Thyroid gland (tissue), 4 donors: ENCODE measurements around the gene STRIT1.

Experiments used
- POLR2A ChIP-seq, 2 donors: fragments of 450-650 bp; IDR thresholded peaks; one replicate each; pipeline ENCODE4 v1.6.1; 2017; ENCODE audit warnings: antibody characterized with exemption in 2 of 2, mild to moderate bottlenecking in 2 of 2, moderate library complexity in 1 of 2
- TF ChIP-seq, protein P1 (sequence below), 6 experiments: fragments of 200-600 bp in 3 of 6; fragments of 450-650 bp in 3 of 6; sonication (generic) in 3 of 6; IDR thresholded peaks; one replicate each; pipeline ENCODE4 v1.5.1; 2016 to 2019; ENCODE audit warnings: antibody characterized with exemption in 6 of 6, mild to moderate bottlenecking in 2 of 6, inconsistent platforms in 1 of 6, moderate library complexity in 1 of 6

DNA sequence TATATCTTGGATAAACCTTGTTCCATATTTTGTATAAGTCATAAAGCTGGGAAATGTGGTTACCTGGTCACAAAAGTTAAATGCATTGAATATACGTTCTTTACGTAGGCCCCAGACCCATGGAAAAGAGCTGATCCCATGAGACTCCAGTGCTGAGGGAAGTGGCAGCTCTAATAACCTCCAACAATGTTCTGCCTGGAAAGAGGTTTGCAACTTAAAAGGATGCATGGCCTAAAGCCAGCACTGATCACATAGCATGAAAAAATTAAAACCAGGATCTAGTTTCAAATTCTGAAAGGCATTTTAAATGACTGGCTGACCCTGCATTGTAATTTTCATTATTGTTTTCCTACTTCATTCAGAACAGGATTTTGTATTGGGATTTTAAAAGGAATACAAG lies 27.9 kb upstream of the STRIT1 start:
- TF ChIP-seq, protein P1, sequence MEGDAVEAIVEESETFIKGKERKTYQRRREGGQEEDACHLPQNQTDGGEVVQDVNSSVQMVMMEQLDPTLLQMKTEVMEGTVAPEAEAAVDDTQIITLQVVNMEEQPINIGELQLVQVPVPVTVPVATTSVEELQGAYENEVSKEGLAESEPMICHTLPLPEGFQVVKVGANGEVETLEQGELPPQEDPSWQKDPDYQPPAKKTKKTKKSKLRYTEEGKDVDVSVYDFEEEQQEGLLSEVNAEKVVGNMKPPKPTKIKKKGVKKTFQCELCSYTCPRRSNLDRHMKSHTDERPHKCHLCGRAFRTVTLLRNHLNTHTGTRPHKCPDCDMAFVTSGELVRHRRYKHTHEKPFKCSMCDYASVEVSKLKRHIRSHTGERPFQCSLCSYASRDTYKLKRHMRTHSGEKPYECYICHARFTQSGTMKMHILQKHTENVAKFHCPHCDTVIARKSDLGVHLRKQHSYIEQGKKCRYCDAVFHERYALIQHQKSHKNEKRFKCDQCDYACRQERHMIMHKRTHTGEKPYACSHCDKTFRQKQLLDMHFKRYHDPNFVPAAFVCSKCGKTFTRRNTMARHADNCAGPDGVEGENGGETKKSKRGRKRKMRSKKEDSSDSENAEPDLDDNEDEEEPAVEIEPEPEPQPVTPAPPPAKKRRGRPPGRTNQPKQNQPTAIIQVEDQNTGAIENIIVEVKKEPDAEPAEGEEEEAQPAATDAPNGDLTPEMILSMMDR (IDR thresholded peaks at IDR 0.05): no peak
- TF ChIP-seq POLR2A (IDR thresholded peaks at IDR 0.05): no peak
